Breast epithelium (tissue), 3 donors: ENCODE results near the gene KCNE1.

Experiments used
- CTCF ChIP-seq, 3 donors: fragments of 450-650 bp; IDR thresholded peaks; one replicate each; pipeline ENCODE4 v1.5.1; 2016 to 2017; ENCODE audit warnings: antibody characterized with exemption in 3 of 3, mild to moderate bottlenecking in 3 of 3, moderate library complexity in 3 of 3
- POLR2A ChIP-seq: fragments of 450-650 bp; IDR thresholded peaks from one replicate; pipeline ENCODE4 v1.6.1; 2016; ENCODE audit warnings: antibody characterized with exemption, mild to moderate bottlenecking, moderate library complexity

- no peak for TF ChIP-seq CTCF (IDR thresholded peaks at IDR 0.05)
- TF ChIP-seq POLR2A = no peak
Observed at GRCh38 chr21:34501716-34502115, 10.3 kb downstream of the KCNE1 start.
